Natural killer cell treated with Interleukin-12 subunit alpha and Interleukin-12 subunit beta and Interleukin-15 and Interleukin-18, amount 100 ng/mL, for 72 hours (primary cell): ENCODE measurements around the gene TTN. TPM values are rescaled to one million over a fixed set of nuclear protein-coding genes. Genes with fewer than 3 reads are reported as not detected.

Experiments
- ATAC-seq, 2 donors: fragments of 150-1000 bp; cut with Tn5 transposase in 1 of 2; sonication (Bioruptor Pico), chemical (Tn5 transposase) in 1 of 2; 2 replicates each; pipeline ENCODE4 v1.10.0; 2021
- DNase-seq: peaks from one replicate; pipeline ENCODE4 v3.0.0; 2022; ENCODE audit warnings: low spot score
- H3K27ac Mint-ChIP-seq, 2 donors: 1 replicate in 1 of 2; 2 replicates in 1 of 2; pipeline ENCODE4 v1.8.0; 2022; ENCODE audit warnings: mixed read lengths in 2 of 2, mild to moderate bottlenecking in 1 of 2, moderate library complexity in 1 of 2
- H3K27me3 Mint-ChIP-seq, 2 donors: 1 replicate in 1 of 2; 2 replicates in 1 of 2; pipeline ENCODE4 v1.8.0; 2022; ENCODE audit warnings: mixed read lengths in 2 of 2
- H3K36me3 Mint-ChIP-seq: one replicate; pipeline ENCODE4 v1.8.0; 2022; ENCODE audit warnings: mixed read lengths
- H3K4me1 Mint-ChIP-seq, 2 donors: 1 replicate in 1 of 2; 2 replicates in 1 of 2; pipeline ENCODE4 v1.8.0; 2022; ENCODE audit warnings: low read depth in 2 of 2, mixed read lengths in 2 of 2, mild to moderate bottlenecking in 1 of 2
- H3K4me3 Mint-ChIP-seq: one replicate; pipeline ENCODE4 v1.8.0; 2022; ENCODE audit warnings: mixed read lengths
- H3K9me3 Mint-ChIP-seq: 2 replicates; pipeline ENCODE4 v1.8.0; 2022; ENCODE audit warnings: mixed read lengths
- total RNA-seq, 2 donors: library from RNA; stranded (reverse); gene quantifications; one replicate each; pipeline ENCODE4 v1.2.3, GENCODE V29; 2022

Gene TTN
- total RNA-seq, 2 donors from 2014 or later: 0.07 to 2.1 TPM

GRCh38 chr2:178641498-178641897, 165.7 kb downstream of the TTN start:
- ATAC-seq (no peak), DNase-seq (no peak)
- Mint-ChIP-seq H3K9me3 (no peaks in the 10 kb centered on the region), H3K36me3 (no peaks in the 10 kb centered on the region), H3K27me3 (no peaks in the 10 kb centered on the region), H3K4me1 (no peaks in the 10 kb centered on the region), H3K4me3 (no peak overlapping the region), H3K27ac (no peak overlapping the region)

- no peaks in the 10 kb centered on the region for H3K9me3 Mint-ChIP-seq
- ATAC-seq: no peak
- DNase-seq: no peak
- no peak overlapping the region for H3K27ac Mint-ChIP-seq
- H3K4me1 Mint-ChIP-seq: no peaks in the 10 kb centered on the region
- H3K27me3 Mint-ChIP-seq: no peaks in the 10 kb centered on the region
- no peak overlapping the region for H3K4me3 Mint-ChIP-seq
- H3K36me3 Mint-ChIP-seq: no peaks in the 10 kb centered on the region
These were observed 171.3 kb downstream of the TTN start for GRCh38 chr2:178635897-178636296.

- Mint-ChIP-seq H3K27me3 (peaks cover 0 to 7% of the 10 kb centered on the region in 2 donors), H3K36me3 (no peaks in the 10 kb centered on the region), H3K4me1 (no peaks in the 10 kb centered on the region), H3K27ac (no peak overlapping the region), H3K4me3 (no peak overlapping the region), H3K9me3 (no peaks in the 10 kb centered on the region)
- DNase-seq: no peak
- ATAC-seq: no peak
These were observed 174.5 kb downstream of the TTN start for GRCh38 chr2:178632729-178633128.

GRCh38 chr2:178630581-178630980, 176.6 kb downstream of the TTN start:
- Mint-ChIP-seq H3K4me3 (no peak overlapping the region), H3K27me3 (peaks cover 0 to 7% of the 10 kb centered on the region in 2 donors), H3K9me3 (no peaks in the 10 kb centered on the region), H3K27ac (no peak overlapping the region), H3K4me1 (no peaks in the 10 kb centered on the region), H3K36me3 (no peaks in the 10 kb centered on the region)
- no peak for DNase-seq
- ATAC-seq: no peak

- no peaks in the 10 kb centered on the region for H3K9me3 Mint-ChIP-seq
- ATAC-seq: no peak
- H3K27me3 Mint-ChIP-seq: peaks cover 0 to 7% of the 10 kb centered on the region in 2 donors
- no peaks in the 10 kb centered on the region for H3K36me3 Mint-ChIP-seq
- H3K4me1 Mint-ChIP-seq: no peaks in the 10 kb centered on the region
- DNase-seq: no peak
- H3K4me3 Mint-ChIP-seq: no peak overlapping the region
- H3K27ac Mint-ChIP-seq: no peak overlapping the region
These were observed 177.8 kb downstream of the TTN start for GRCh38 chr2:178629463-178629862.

- Mint-ChIP-seq H3K9me3 (no peaks in the 10 kb centered on the region), H3K36me3 (no peaks in the 10 kb centered on the region), H3K27ac (no peak overlapping the region), H3K4me3 (no peak overlapping the region), H3K4me1 (no peaks in the 10 kb centered on the region), H3K27me3 (peaks cover 0 to 7% of the 10 kb centered on the region in 2 donors)
- DNase-seq: no peak
- ATAC-seq: no peak
These were observed 178.6 kb downstream of the TTN start for GRCh38 chr2:178628605-178629004.

GRCh38 chr2:178627401-178627800, 179.8 kb downstream of the TTN start:
- no peaks in the 10 kb centered on the region for H3K9me3 Mint-ChIP-seq
- no peaks in the 10 kb centered on the region for H3K4me1 Mint-ChIP-seq
- DNase-seq: no peak
- no peak for ATAC-seq
- H3K36me3 Mint-ChIP-seq: no peaks in the 10 kb centered on the region
- H3K4me3 Mint-ChIP-seq: no peak overlapping the region
- peaks cover 0 to 7% of the 10 kb centered on the region in 2 donors for H3K27me3 Mint-ChIP-seq
- H3K27ac Mint-ChIP-seq: no peak overlapping the region

- Mint-ChIP-seq H3K27ac (no peak overlapping the region), H3K36me3 (no peaks in the 10 kb centered on the region), H3K27me3 (no peaks in the 10 kb centered on the region), H3K9me3 (peaks cover 2% of the 10 kb centered on the region), H3K4me1 (no peaks in the 10 kb centered on the region), H3K4me3 (no peak overlapping the region)
- DNase-seq (no peak), ATAC-seq (no peak)
These were observed 191.3 kb downstream of the TTN start for GRCh38 chr2:178615969-178616368.

- no peak overlapping the region for H3K27ac Mint-ChIP-seq
- H3K9me3 Mint-ChIP-seq: no peaks in the 10 kb centered on the region
- no peaks in the 10 kb centered on the region for H3K36me3 Mint-ChIP-seq
- no peaks in the 10 kb centered on the region for H3K4me1 Mint-ChIP-seq
- ATAC-seq (no peak), DNase-seq (no peak)
- H3K4me3 Mint-ChIP-seq: no peak overlapping the region
- no peaks in the 10 kb centered on the region for H3K27me3 Mint-ChIP-seq
These were observed 204.3 kb downstream of the TTN start for GRCh38 chr2:178602901-178603300.

GRCh38 chr2:178592655-178593054, 214.6 kb downstream of the TTN start:
- ATAC-seq: no peak
- Mint-ChIP-seq H3K36me3 (no peaks in the 10 kb centered on the region), H3K9me3 (no peaks in the 10 kb centered on the region), H3K4me1 (no peaks in the 10 kb centered on the region), H3K27me3 (no peaks in the 10 kb centered on the region), H3K4me3 (no peak overlapping the region), H3K27ac (no peak overlapping the region)
- DNase-seq: no peak

- no peak overlapping the region for H3K27ac Mint-ChIP-seq
- DNase-seq (no peak), ATAC-seq (no peak)
- H3K4me1 Mint-ChIP-seq: no peaks in the 10 kb centered on the region
- H3K36me3 Mint-ChIP-seq: no peaks in the 10 kb centered on the region
- no peaks in the 10 kb centered on the region for H3K9me3 Mint-ChIP-seq
- H3K4me3 Mint-ChIP-seq: no peak overlapping the region
- no peaks in the 10 kb centered on the region for H3K27me3 Mint-ChIP-seq
These were observed 217.9 kb downstream of the TTN start for GRCh38 chr2:178589335-178589734.

- no peak for ATAC-seq
- DNase-seq: no peak
- H3K4me3 Mint-ChIP-seq: no peak overlapping the region
- H3K27ac Mint-ChIP-seq: no peak overlapping the region
- H3K27me3 Mint-ChIP-seq: no peaks in the 10 kb centered on the region
- H3K9me3 Mint-ChIP-seq: no peaks in the 10 kb centered on the region
- no peaks in the 10 kb centered on the region for H3K4me1 Mint-ChIP-seq
- H3K36me3 Mint-ChIP-seq: no peaks in the 10 kb centered on the region
These were observed 222.6 kb downstream of the TTN start for GRCh38 chr2:178584666-178585065.

GRCh38 chr2:178579006-178579405, 228.2 kb downstream of the TTN start:
- DNase-seq (no peak), ATAC-seq (no peak)
- Mint-ChIP-seq H3K4me1 (no peaks in the 10 kb centered on the region), H3K9me3 (peaks cover 2% of the 10 kb centered on the region), H3K4me3 (no peak overlapping the region), H3K27me3 (no peaks in the 10 kb centered on the region), H3K36me3 (peaks cover 12% of the 10 kb centered on the region), H3K27ac (no peak overlapping the region)

GRCh38 chr2:178574789-178575188, 232.4 kb downstream of the TTN start:
- Mint-ChIP-seq H3K4me1 (no peaks in the 10 kb centered on the region), H3K4me3 (no peak overlapping the region), H3K9me3 (peaks cover 5% of the 10 kb centered on the region), H3K36me3 (peaks cover 21% of the 10 kb centered on the region), H3K27ac (no peak overlapping the region), H3K27me3 (no peaks in the 10 kb centered on the region)
- DNase-seq: no peak
- ATAC-seq: no peak

- no peak overlapping the region for H3K4me3 Mint-ChIP-seq
These were observed 239.0 kb downstream of the TTN start for GRCh38 chr2:178568227-178568626.

More at GRCh38 chr2:178568227-178568626, 239.0 kb downstream of the TTN start:
- H3K9me3 Mint-ChIP-seq: peaks cover 12% of the 10 kb centered on the region
- peaks cover 32% of the 10 kb centered on the region for H3K36me3 Mint-ChIP-seq
- H3K27ac Mint-ChIP-seq: no peak overlapping the region
- ATAC-seq (no peak), DNase-seq (no peak)
- H3K4me1 Mint-ChIP-seq: no peaks in the 10 kb centered on the region
- H3K27me3 Mint-ChIP-seq: no peaks in the 10 kb centered on the region
